ENCODE data around the gene VPS13C.

The VPS13C gene

GRCh38 chr15:61906961-61907752, 153.1 kb downstream of the VPS13C start:
- no peak overlapping the region for H3K4me3 ChIP-seq (ENCODE audit: low read length)
- no peak for DNase-seq (ENCODE audit: low read depth)
- no peak for TF ChIP-seq CTCF (conservative IDR thresholded peaks at IDR 0.05; ENCODE audit: low read length)

GRCh38 chr15:61893146-61893545, 167.1 kb downstream of the VPS13C start:
- no peak overlapping the region for H3K4me3 ChIP-seq (ENCODE audit: low read length)
- DNase-seq (ENCODE audit: low read depth) = no peak
- TF ChIP-seq CTCF (conservative IDR thresholded peaks at IDR 0.05; ENCODE audit: low read length) = no peak

- H3K4me3 ChIP-seq (ENCODE audit: low read length) = no peak overlapping the region
- TF ChIP-seq CTCF (conservative IDR thresholded peaks at IDR 0.05; ENCODE audit: low read length) = no peak
- no peak for DNase-seq (ENCODE audit: low read depth)
These were observed 168.1 kb downstream of the VPS13C start for GRCh38 chr15:61892140-61892539.

- no peak for DNase-seq (ENCODE audit: low read depth)
- no peak overlapping the region for H3K4me3 ChIP-seq (ENCODE audit: low read length)
- no peak for TF ChIP-seq CTCF (conservative IDR thresholded peaks at IDR 0.05; ENCODE audit: low read length)
These were observed 170.1 kb downstream of the VPS13C start for GRCh38 chr15:61890106-61890505.

GRCh38 chr15:61889706-61890105, 170.5 kb downstream of the VPS13C start:
- no peak for DNase-seq (ENCODE audit: low read depth)
- no peak overlapping the region for H3K4me3 ChIP-seq (ENCODE audit: low read length)
- TF ChIP-seq CTCF (conservative IDR thresholded peaks at IDR 0.05; ENCODE audit: low read length) = no peak

- no peak for TF ChIP-seq CTCF (conservative IDR thresholded peaks at IDR 0.05; ENCODE audit: low read length)
- peak; percentile 35 for DNase-seq (ENCODE audit: low read depth)
- no peak overlapping the region for H3K4me3 ChIP-seq (ENCODE audit: low read length)
These were observed 172.0 kb downstream of the VPS13C start for GRCh38 chr15:61888074-61888780.

- DNase-seq (ENCODE audit: low read depth) = no peak
- no peak overlapping the region for H3K4me3 ChIP-seq (ENCODE audit: low read length)
- TF ChIP-seq CTCF (conservative IDR thresholded peaks at IDR 0.05; ENCODE audit: low read length) = no peak
These were observed 180.2 kb downstream of the VPS13C start for GRCh38 chr15:61880084-61880483.

Measured in AG10803 (cell line).